ENCODE data around the gene DACT1. TPM values are rescaled to one million over a fixed set of nuclear protein-coding genes. Genes with fewer than 3 reads are reported as not detected.

DACT1 gene
- total and polyA plus RNA-seq, 2 experiments from 2014 or later, result 6.8 to 26.9 TPM

DNA sequence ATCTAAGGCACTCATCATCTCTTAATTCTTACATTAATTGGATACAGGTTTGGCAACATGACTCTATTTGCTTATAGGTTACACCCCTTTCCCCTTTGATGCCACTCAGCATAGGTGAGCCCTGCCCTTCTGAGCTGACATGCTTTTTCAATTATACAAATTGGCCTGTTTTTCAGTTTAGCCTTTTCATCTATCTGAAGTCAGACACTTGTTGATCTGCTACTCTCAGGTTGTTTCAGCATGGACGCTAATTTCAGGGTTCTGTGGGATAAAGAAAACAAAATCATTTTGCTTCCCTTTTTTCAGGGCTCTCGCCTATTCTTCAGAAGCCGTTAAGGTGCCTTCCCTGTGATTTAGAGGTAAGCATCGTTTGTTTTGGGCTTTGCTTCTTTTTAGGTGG lies 55.3 kb downstream of the DACT1 start:
- Histone ChIP-seq H3K9ac (no peak overlapping the region), H3K4me1 (ENCODE audit: insufficient read depth) (no peaks in the 10 kb centered on the region), H4K20me1 (ENCODE audit: insufficient read depth) (no peaks in the 10 kb centered on the region), H3K27me3 (replicated peaks; ENCODE audit: insufficient read depth) (no peaks in the 10 kb centered on the region), H3K9me2 (ENCODE audit: insufficient read depth) (no peaks in the 10 kb centered on the region), H3F3A (ENCODE audit: insufficient read depth) (no peaks in the 10 kb centered on the region), H2AFZ (no peak overlapping the region), H3K79me2 (ENCODE audit: insufficient read depth) (no peaks in the 10 kb centered on the region), H3K4me3 (no peak overlapping the region), H3K4me2 (ENCODE audit: unreplicated experiment) (no peak overlapping the region), H3K9me3 (ENCODE audit: low read depth) (no peaks in the 10 kb centered on the region), H3K36me3 (ENCODE audit: low read depth) (no peaks in the 10 kb centered on the region), H3K27ac (no peak overlapping the region)
- no peak for DNase-seq
- WGBS, 2 experiments (ENCODE audit: low coverage in 1 of 2, low lambda C conversion rate in 2 of 2, missing lambda C conversion rate in 2 of 2), result 70 to 78% methylated on average over 4 of the region's 4 CpGs
- in situ Hi-C loops (cut with MboI), result no loop called here
- TF ChIP-seq EZH2phosphoT487 (IDR thresholded peaks at IDR 0.05; ENCODE audit: insufficient read depth, low read depth) (no peak), EZH2 (IDR thresholded peaks at IDR 0.05; ENCODE audit: insufficient read depth, poor library complexity, severe bottlenecking) (no peak)

DNA sequence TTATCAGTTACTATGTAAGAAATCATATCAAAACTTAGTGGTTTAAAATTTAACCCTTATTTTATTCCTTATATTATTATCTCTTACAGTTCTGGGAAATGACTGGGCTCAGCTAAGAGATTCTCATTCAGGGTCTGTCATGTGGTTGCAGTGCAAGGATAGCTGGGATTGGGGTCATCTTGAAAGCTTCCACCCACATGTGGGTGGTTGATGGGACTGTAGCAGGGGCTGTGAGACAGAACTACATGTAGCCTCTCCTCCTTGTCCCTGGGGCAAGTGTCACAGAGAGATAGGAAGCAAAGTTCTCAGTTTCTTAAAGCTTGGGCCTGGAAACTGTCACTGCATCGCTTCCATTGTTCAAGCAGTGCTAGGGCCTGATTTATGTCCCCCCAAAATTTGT lies 57.8 kb downstream of the DACT1 start:
- H3K36me3 ChIP-seq (ENCODE audit: low read depth), result no peaks in the 10 kb centered on the region
- no peak overlapping the region for H3K4me3 ChIP-seq
- no peak overlapping the region for H3K4me2 ChIP-seq (ENCODE audit: unreplicated experiment)
- H3K9me2 ChIP-seq (ENCODE audit: insufficient read depth), result no peaks in the 10 kb centered on the region
- H3F3A ChIP-seq (ENCODE audit: insufficient read depth), result no peaks in the 10 kb centered on the region
- no peaks in the 10 kb centered on the region for H3K79me2 ChIP-seq (ENCODE audit: insufficient read depth)
- TF ChIP-seq EZH2phosphoT487 (IDR thresholded peaks at IDR 0.05; ENCODE audit: insufficient read depth, low read depth) (no peak), EZH2 (IDR thresholded peaks at IDR 0.05; ENCODE audit: insufficient read depth, poor library complexity, severe bottlenecking) (no peak)
- H4K20me1 ChIP-seq (ENCODE audit: insufficient read depth), result no peaks in the 10 kb centered on the region
- H3K9me3 ChIP-seq (ENCODE audit: low read depth), result no peaks in the 10 kb centered on the region
- DNase-seq, result no peak
- H3K27ac ChIP-seq, result no peak overlapping the region
- in situ Hi-C loops (cut with MboI), result no loop called here
- H2AFZ ChIP-seq, result no peak overlapping the region
- WGBS, 2 experiments (ENCODE audit: low coverage in 1 of 2, low lambda C conversion rate in 2 of 2, missing lambda C conversion rate in 2 of 2), result 90 to 100% methylated on average over 1 of the region's 1 CpG
- no peak overlapping the region for H3K9ac ChIP-seq
- no peaks in the 10 kb centered on the region for H3K4me1 ChIP-seq (ENCODE audit: insufficient read depth)
- H3K27me3 ChIP-seq (replicated peaks; ENCODE audit: insufficient read depth), result no peaks in the 10 kb centered on the region

DNA sequence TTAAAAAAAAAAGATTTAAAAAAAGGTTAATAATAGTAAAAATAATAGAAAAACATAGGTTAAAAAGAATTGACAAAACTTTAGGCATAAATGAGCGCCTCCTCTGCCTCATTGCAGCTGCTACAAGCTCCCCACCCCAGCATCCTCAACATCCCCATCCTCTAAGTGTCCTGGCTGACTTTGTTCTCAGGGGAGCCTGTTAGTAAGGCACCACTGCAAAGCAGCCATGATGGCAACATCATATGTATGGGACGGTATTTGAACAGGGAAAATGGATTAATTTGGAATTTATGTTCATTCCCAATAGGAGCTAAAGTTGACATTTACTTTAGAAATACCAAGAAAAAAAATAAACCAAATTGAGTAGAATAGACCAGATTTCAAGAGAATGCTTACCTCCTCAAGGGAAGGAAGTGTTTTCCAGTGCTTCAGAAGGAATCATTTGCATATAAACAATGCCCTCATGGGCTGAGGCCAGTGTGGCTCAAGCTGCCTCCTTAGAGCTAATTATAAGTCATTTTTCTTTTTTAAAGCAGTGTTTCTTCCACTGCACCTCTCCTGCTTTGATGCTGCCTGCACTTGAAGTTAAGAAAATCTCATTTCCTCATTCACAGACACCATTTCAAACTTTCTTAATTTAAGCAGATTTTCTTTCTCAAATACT lies 59.6 kb downstream of the DACT1 start:
- H3K79me2 ChIP-seq (ENCODE audit: insufficient read depth), result no peaks in the 10 kb centered on the region
- no peaks in the 10 kb centered on the region for H4K20me1 ChIP-seq (ENCODE audit: insufficient read depth)
- no peak overlapping the region for H2AFZ ChIP-seq
- no peaks in the 10 kb centered on the region for H3K36me3 ChIP-seq (ENCODE audit: low read depth)
- no peaks in the 10 kb centered on the region for H3K9me3 ChIP-seq (ENCODE audit: low read depth)
- in situ Hi-C loops (cut with MboI), result no loop called here
- H3K4me3 ChIP-seq, result no peak overlapping the region
- no peak overlapping the region for H3K9ac ChIP-seq
- WGBS, 2 experiments (ENCODE audit: low coverage in 1 of 2, low lambda C conversion rate in 2 of 2, missing lambda C conversion rate in 2 of 2), result 88 to 89% methylated on average over 2 of the region's 2 CpGs
- no peaks in the 10 kb centered on the region for H3K4me1 ChIP-seq (ENCODE audit: insufficient read depth)
- H3K9me2 ChIP-seq (ENCODE audit: insufficient read depth), result no peaks in the 10 kb centered on the region
- H3F3A ChIP-seq (ENCODE audit: insufficient read depth), result no peaks in the 10 kb centered on the region
- no peak overlapping the region for H3K4me2 ChIP-seq (ENCODE audit: unreplicated experiment)
- no peaks in the 10 kb centered on the region for H3K27me3 ChIP-seq (replicated peaks; ENCODE audit: insufficient read depth)
- TF ChIP-seq EZH2phosphoT487 (IDR thresholded peaks at IDR 0.05; ENCODE audit: insufficient read depth, low read depth) (no peak), EZH2 (IDR thresholded peaks at IDR 0.05; ENCODE audit: insufficient read depth, poor library complexity, severe bottlenecking) (no peak)
- DNase-seq, result no peak
- no peak overlapping the region for H3K27ac ChIP-seq

Other genes starting within 250 kb of the DACT1 start
- gene TOMM20L, start 242.0 kb upstream of the DACT1 start, total RNA-seq (2014; rRNA removed; shearing (Covaris generic)), result not detected in 2 replicates
- gene TOMM20L, start 242.0 kb upstream of the DACT1 start, polyA plus RNA-seq (2016; fragmentation: Nextera tagmentation; extraction: Ambion mirVana), result not detected in 2 replicates
- gene TIMM9, start 210.4 kb upstream of the DACT1 start, total RNA-seq (2014; rRNA removed; shearing (Covaris generic)), result 39.4 and 108 TPM in 2 replicates
- gene TIMM9, start 210.4 kb upstream of the DACT1 start, polyA plus RNA-seq (2016; fragmentation: Nextera tagmentation; extraction: Ambion mirVana), result 66.1 and 69.1 TPM in 2 replicates
- gene KIAA0586, start 210.2 kb upstream of the DACT1 start, total RNA-seq (2014; rRNA removed; shearing (Covaris generic)), result 13.2 and 16.8 TPM in 2 replicates
- gene KIAA0586, start 210.2 kb upstream of the DACT1 start, polyA plus RNA-seq (2016; fragmentation: Nextera tagmentation; extraction: Ambion mirVana), result 9.5 and 10.5 TPM in 2 replicates